Panc1 (cell line): ENCODE results near the gene HOXC6. TPM values are rescaled to one million over a fixed set of nuclear protein-coding genes. Genes with fewer than 3 reads are reported as not detected.

Experiments used
- ATAC-seq: fragments of 200-7000 bp; cut with Tn5 transposase; 2 replicates; pipeline ENCODE4 v1.9.1; 2020; ENCODE audit warnings: mild to moderate bottlenecking, moderate library complexity
- BruUV-seq: library from RNA; stranded (reverse); fragments of 400-500 nt; replicated peaks from 2 replicates; lab custom pipeline; 2021; lab: Mats Ljungman, UMichigan
- CTCF ChIA-PET: fragments of 300-600 bp; sonication (Branson Sonifier 250); formaldehyde crosslinking; loops from one replicate; lab custom pipeline; 2022; ENCODE audit warnings: antibody characterized with exemption; lab: Charles Lee
- POLR2A ChIA-PET: fragments of 300-600 bp; sonication (Branson Sonifier 250); formaldehyde crosslinking; loops from one replicate; lab custom pipeline; 2022; ENCODE audit warnings: antibody characterized with exemption; lab: Charles Lee
- DNase-seq: peaks from one replicate; pipeline ENCODE4 v3.0.0-alpha.2; 2010; ENCODE audit warnings: low read depth, low spot score
- H3K27ac ChIP-seq: 2 replicates; pipeline ENCODE4 v1.5.1; 2011; ENCODE audit warnings: mild to moderate bottlenecking, low read length, inconsistent platforms
- H3K27me3 ChIP-seq: fragments of 200-500 bp; sonication (Bioruptor generic); 2 replicates; pipeline ENCODE4 v1.6.0; 2014; ENCODE audit warnings: low read length, inconsistent platforms; ENCODE audit not compliant: control insufficient read depth, insufficient read depth
- H3K36me3 ChIP-seq: fragments of 200-500 bp; sonication (Bioruptor generic); 2 replicates; pipeline ENCODE4 v1.5.1; 2014; ENCODE audit warnings: inconsistent platforms, mild to moderate bottlenecking, low read length, moderate library complexity; ENCODE audit not compliant: control insufficient read depth, insufficient read depth
- H3K4me1 ChIP-seq: 2 replicates; pipeline ENCODE4 v1.5.1; 2011; ENCODE audit warnings: inconsistent platforms, mild to moderate bottlenecking, low read length, moderate library complexity; ENCODE audit not compliant: control insufficient read depth, insufficient read depth
- H3K4me3 ChIP-seq, 2 experiments: 2 replicates each; pipeline ENCODE4 v1.5.1; 2011 to 2012; ENCODE audit warnings: low read depth in 2 of 2, low read length in 2 of 2, mild to moderate bottlenecking in 2 of 2, inconsistent platforms in 1 of 2, moderate library complexity in 1 of 2
- H3K9me3 ChIP-seq: fragments of 200-500 bp; sonication (Bioruptor generic); 2 replicates; pipeline ENCODE4 v1.5.1; 2014; ENCODE audit warnings: low read depth, mild to moderate bottlenecking, inconsistent platforms, low read length, moderate library complexity; ENCODE audit not compliant: control insufficient read depth, insufficient read depth
- POLR2AphosphoS5 ChIP-seq: IDR thresholded peaks from 2 replicates; pipeline ENCODE4 v1.6.1; 2012; ENCODE audit warnings: mild to moderate bottlenecking, low read depth, low read length, moderate library complexity
- REST ChIP-seq, 2 experiments: IDR thresholded peaks; 2 replicates each; pipeline ENCODE4 v1.6.1; 2011 to 2012; ENCODE audit warnings: low read depth in 2 of 2, control low read depth in 1 of 2, low read length in 1 of 2, mild to moderate bottlenecking in 1 of 2, moderate library complexity in 1 of 2; ENCODE audit not compliant: insufficient read depth in 1 of 2
- SIN3A ChIP-seq: IDR thresholded peaks from 2 replicates; pipeline ENCODE4 v1.6.1; 2012; ENCODE audit warnings: low read depth, mild to moderate bottlenecking, low read length, moderate library complexity, borderline replicate concordance; ENCODE audit not compliant: insufficient read depth
- TCF7L2 ChIP-seq: IDR thresholded peaks from 2 replicates; pipeline ENCODE4 v1.6.1; 2011; ENCODE audit warnings: mild to moderate bottlenecking, low read depth, low read length, inconsistent platforms
- in situ Hi-C: cut with HindIII; loops from 2 replicates; pipeline ENCODE4 v1.10.0; 2016; ENCODE audit warnings: low sequenced_read_pairs, low pct_unique_long_range_greater_than_20kb
- intact Hi-C: fragments of 100-400 bp; cut with micrococcal nuclease; formaldehyde crosslinking; loops from one replicate; pipeline ENCODE4 v1.10.0; 2022; ENCODE audit not compliant: unreplicated experiment
- total RNA-seq: library from RNA; stranded (reverse); gene quantifications from one replicate; pipeline ENCODE4 v1.2.1, GENCODE V29; 2021; ENCODE audit not compliant: unreplicated experiment
- TF ChIP-seq, protein P1 (sequence below): fragments of 450-650 bp; IDR thresholded peaks from 2 replicates; pipeline ENCODE4 v1.5.1; 2017; ENCODE audit warnings: mild to moderate bottlenecking

The HOXC6 gene
- total RNA-seq, 1 experiment from 2014 or later, result 52.2 TPM

DNA sequence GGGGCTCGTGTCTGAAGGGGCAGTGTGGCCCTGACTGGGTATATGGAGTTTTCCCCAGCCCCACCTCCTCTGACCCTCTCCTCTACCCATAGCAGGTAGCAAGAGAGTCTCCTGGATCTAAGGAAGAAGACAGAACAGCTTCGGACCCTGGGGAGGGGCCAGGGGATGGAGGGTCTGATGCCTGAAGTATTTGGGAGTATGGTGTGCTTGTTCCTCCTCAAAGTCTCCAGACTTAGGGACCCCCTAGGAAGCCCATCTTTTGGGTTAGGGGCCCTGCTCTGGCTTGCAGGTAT lies 20.0 kb upstream of the HOXC6 start:
- Histone ChIP-seq H3K4me1 (peaks cover 52% of the 10 kb centered on the region), H3K9me3 (no peaks in the 10 kb centered on the region), H3K27ac (peak overlapping the region; percentile 99), H3K36me3 (no peaks in the 10 kb centered on the region), H3K4me3 (peak overlapping the region; percentile 47 to 66), H3K27me3 (no peaks in the 10 kb centered on the region)
- CTCF ChIA-PET, result interaction anchor here (0.6 to 1.5 kb wide), 6 partner anchors 18 to 317 kb away, joined by 3 to 6 read pairs (median 4); partner anchors contain the start of genes COPZ1 and HOXC10
- in situ Hi-C loops, result no loop called here
- DNase-seq (no peak), ATAC-seq (0 out of 2 replicates have a peak, but pooled peaks have one; percentile 2)
- POLR2A ChIA-PET, result interaction anchor here (1.4 kb wide), 1 partner anchor 9 kb away, joined by 5 read pairs; no protein-coding TSS in a partner anchor
- no peak for TF ChIP-seq POLR2AphosphoS5
- TF ChIP-seq SIN3A, result no peak
- no peak for TF ChIP-seq TCF7L2
- TF ChIP-seq REST (IDR thresholded peaks at IDR 0.05; ENCODE audit: insufficient read depth in 1 of 2, low read depth in 2 of 2, low read length in 1 of 2), result no peak
- TF ChIP-seq, protein P1, sequence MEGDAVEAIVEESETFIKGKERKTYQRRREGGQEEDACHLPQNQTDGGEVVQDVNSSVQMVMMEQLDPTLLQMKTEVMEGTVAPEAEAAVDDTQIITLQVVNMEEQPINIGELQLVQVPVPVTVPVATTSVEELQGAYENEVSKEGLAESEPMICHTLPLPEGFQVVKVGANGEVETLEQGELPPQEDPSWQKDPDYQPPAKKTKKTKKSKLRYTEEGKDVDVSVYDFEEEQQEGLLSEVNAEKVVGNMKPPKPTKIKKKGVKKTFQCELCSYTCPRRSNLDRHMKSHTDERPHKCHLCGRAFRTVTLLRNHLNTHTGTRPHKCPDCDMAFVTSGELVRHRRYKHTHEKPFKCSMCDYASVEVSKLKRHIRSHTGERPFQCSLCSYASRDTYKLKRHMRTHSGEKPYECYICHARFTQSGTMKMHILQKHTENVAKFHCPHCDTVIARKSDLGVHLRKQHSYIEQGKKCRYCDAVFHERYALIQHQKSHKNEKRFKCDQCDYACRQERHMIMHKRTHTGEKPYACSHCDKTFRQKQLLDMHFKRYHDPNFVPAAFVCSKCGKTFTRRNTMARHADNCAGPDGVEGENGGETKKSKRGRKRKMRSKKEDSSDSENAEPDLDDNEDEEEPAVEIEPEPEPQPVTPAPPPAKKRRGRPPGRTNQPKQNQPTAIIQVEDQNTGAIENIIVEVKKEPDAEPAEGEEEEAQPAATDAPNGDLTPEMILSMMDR, result no peak
- BruUV-seq, result no TSS peak
- intact Hi-C loops, result no loop called here

DNA sequence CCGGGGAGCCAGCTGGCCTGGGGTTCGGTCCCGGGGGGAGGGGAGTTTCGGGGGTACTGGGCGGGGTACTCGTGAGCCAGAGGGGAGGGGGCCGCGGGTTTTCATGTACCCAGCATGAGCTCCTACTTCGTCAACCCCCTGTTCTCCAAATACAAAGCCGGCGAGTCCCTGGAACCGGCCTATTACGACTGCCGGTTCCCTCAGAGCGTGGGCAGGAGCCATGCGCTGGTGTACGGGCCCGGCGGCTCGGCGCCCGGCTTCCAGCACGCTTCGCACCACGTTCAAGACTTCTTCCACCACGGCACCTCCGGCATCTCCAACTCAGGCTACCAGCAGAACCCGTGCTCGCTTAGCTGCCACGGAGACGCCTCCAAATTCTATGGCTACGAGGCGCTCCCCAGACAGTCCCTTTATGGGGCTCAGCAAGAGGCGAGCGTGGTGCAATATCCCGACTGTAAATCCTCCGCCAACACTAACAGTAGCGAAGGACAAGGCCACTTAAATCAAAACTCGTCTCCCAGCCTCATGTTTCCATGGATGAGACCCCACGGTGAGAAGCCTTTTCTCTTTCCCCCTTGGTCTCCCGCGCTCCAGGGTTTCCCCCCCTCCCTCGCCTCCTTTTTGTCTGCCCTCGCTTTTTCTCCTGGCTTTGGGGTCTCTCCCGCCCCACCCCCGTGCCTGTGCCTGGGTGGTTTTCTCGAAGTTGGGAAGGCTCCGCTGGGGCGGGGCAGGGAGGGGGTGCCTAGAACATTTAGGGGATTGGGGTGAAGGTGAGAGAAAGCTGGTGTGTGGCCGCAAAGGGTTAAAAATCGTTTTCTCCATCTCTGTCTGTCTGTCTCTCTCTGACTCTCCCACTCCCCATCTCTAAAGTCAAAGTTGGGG lies 18.8 kb upstream of the HOXC6 start:
- Histone ChIP-seq H3K4me1 (peaks cover 54% of the 10 kb centered on the region), H3K9me3 (no peaks in the 10 kb centered on the region), H3K27me3 (no peaks in the 10 kb centered on the region), H3K27ac (peak overlapping the region; percentile 92), H3K36me3 (no peaks in the 10 kb centered on the region), H3K4me3 (peak overlapping the region; percentile 47 to 61)
- no TSS peak for BruUV-seq
- ATAC-seq, result no peak
- CTCF ChIA-PET, result interaction anchor here (0.7 to 1.5 kb wide), 8 partner anchors 12 to 263 kb away, joined by 3 to 9 read pairs (median 6); partner anchors contain the start of gene HOXC10
- POLR2A ChIA-PET, result interaction anchor here (0.6 to 0.7 kb wide), 3 partner anchors 182 to 746 kb away, joined by 5 to 19 read pairs (median 17); no protein-coding TSS in a partner anchor
- intact Hi-C loops (no loop called here), in situ Hi-C loops (no loop called here)
- TF ChIP-seq SIN3A, result 0 out of 2 replicates have a peak, but pooled peaks have one; percentile 11
- no peak; the same call in 1 of the 2 replicates for TF ChIP-seq POLR2AphosphoS5
- no peak for TF ChIP-seq TCF7L2
- no peak for TF ChIP-seq REST (IDR thresholded peaks at IDR 0.05; ENCODE audit: insufficient read depth in 1 of 2, low read depth in 2 of 2, low read length in 1 of 2)
- TF ChIP-seq, protein P1, result no peak
- DNase-seq, result no peak
